Skin of body (tissue), 2 donors: ENCODE measurements around the gene ULK1. TPM values are rescaled to one million over a fixed set of nuclear protein-coding genes. Genes with fewer than 3 reads are reported as not detected.
"Not testable (repeated sequence)": the region's sequence is repeated elsewhere in the genome, so short reads cannot be mapped to it uniquely, and the experiment has no call there.

Source experiments
- DNase-seq: peaks from one replicate; lab custom pipeline; 2025; lab: John Stamatoyannopoulos, UW
- total RNA-seq: library from RNA; depleted of rRNA; stranded (reverse); fragments of >200 nt; gene quantifications from one replicate; pipeline ENCODE4 v1.2.3, GENCODE V29; 2014

The ULK1 gene
- total RNA-seq, 1 donor from 2014 or later, result 12.3 TPM

DNA sequence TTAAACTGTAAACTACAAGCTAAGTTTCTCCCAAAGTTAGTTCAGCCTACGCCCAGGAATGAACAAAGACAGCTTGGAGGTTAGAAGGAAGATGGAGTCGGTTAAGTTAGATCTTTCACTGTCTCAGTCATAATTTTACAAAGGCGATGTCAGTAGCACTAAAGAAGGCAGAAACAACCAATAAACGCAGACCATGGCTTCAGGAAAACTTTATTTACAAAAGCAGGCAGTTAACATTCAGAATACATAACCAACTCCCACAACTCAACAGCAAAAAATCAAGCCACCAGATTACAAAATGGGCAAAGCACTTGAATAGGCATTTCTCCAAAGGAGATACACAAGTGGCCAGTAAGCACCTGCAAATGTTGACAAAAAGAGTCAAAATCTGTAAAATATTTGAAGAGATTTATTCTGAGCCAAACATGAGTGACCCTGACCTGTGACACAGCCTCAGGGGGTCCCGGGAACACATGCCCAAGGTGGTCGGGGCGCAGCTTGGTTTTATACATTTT lies 8.8 kb upstream of the ULK1 start:
- no peak for DNase-seq

DNA sequence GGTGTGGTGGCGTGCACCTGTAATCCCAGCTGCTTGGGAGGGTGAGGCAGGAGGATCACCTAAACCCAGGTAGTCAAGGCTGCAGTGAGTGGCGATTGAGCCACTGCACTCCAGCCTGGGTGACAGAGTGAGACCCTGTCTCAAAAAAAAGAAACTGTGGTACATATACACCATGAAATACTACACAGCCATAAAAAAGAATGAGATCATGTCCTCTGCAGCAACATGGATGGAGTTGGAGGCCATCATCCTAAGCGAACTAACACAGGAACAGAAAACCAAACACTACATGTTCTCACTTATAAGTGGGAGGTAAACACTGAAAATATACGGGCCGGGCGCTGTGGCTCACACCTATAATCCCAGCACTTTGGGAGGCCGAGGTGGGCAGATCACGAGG lies 2.7 kb upstream of the ULK1 start:
- DNase-seq, result not testable (repeated sequence)

DNA sequence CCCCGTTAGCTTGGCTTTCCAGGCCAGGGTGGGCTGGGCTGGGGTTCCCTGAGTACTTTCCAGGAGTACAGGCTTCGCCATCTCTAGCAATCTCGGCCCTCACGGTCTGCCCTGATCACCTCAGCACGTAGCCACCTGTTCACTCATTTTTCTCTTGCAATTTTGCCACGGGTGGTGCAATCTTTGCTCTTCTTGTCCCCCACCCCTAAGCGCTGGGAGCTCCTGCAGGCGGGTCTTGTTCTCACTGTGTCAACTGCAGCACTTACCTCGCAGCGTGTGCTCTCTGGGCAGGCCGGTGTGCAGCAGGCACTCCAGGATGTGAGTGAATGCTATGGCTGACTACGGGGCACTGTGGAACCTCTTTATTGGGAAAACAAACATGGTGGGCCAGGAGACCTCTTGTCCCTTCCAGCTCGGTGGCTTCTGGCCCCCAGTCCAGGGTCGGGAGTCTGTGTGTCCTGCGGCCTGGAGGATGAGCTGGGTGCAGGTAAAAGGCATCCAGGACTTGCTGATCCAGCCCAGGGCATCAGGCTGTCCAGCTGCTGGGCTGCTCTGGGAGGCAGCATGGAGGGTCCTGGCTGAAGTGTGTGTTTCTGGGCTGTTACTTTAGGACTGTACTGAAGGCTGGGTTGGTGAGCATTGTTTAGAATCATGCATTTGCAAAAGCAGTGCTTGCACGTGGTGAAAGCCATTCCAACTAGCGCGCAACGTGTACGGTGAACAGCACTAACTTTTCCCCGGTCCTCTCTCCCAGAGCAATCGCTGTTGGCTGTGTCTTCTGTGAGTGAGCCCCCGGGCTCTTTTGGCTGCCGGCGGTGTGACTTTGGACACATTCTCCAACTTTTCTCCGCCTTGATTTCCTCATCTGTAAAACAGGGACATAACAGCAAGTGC lies 1.5 kb upstream of the ULK1 start:
- DNase-seq, result no peak

DNA sequence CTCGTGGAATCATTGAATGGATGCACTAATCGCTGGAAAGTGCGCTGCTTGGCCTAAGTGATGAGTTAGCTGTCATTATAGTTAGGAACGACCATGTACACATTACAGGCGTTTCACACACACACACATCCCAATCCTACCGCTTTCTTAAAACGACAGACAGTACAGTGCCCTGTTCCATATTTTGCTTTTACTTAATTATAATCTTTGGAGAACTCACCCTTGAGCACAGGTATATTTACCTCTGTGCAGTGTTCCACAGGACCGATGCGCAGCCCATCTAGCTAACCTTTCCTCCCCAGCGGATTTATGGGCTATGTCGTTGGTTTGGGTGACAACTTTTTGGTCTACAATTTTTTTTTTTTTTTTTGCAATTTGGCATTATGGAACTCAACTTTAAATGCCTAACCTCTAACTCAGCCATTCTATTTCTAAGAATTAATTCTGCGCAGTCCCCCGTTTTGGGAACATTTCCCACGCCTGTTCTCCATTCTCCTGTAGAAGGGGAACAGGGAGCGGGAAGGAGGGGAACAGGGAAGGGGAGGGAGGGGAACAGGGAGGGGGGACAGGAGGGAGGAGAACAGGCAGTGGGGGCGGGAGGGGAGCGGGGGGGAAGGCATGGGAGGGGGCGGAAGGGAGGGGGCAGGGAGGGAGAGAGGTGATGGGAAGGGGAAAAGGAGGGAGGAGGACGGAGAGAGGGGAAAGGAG lies 663 bp upstream of the ULK1 start:
- DNase-seq, result no peak

DNA sequence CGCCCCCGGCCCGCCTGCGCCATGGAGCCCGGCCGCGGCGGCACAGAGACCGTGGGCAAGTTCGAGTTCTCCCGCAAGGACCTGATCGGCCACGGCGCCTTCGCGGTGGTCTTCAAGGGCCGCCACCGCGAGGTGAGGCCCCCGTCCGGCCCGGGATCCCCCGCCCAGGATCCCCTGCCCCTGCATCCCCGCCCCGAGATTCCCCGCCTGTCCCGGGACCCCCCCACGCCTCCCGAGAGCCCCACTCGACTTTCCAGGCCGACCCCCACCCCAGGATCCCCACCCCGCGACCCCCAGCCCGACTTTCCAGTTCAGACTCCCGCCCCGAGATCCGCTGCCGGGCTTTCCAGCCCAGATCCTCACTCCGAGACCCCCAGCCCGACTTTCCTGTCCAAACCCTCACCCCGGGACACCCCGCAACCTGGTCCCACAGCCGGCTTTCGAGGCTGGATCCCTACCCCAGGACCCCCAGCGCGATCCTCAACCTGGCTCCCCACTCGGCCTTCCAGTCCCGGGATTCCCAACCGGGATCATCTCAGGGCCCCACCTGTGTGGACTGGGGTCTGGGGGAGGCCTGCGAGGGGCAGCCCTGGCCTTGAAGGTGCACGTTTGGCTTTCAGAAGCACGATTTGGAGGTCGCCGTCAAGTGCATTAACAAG lies 688 bp downstream of the ULK1 start:
- no peak for DNase-seq

DNA sequence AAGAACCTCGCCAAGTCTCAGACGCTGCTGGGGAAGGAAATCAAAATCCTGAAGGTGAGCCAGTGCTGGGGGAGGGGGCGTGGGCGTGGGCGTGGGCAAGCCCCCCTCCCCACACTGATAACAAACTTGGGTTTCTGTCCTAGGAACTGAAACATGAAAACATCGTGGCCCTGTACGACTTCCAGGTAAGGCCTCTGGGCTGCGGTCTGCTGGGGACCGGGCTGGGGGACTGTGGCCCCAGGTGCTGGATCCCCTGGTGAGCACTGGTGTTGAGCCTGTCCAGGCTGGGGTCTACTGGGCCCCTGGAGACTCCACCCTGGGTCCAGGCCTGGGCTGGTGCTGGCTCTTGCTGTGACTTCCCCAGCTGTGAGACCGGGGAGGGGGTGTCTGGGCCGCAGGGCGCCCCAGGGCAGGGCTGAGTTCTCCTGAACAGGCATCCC lies 1.2 kb downstream of the ULK1 start:
- no peak for DNase-seq

DNA sequence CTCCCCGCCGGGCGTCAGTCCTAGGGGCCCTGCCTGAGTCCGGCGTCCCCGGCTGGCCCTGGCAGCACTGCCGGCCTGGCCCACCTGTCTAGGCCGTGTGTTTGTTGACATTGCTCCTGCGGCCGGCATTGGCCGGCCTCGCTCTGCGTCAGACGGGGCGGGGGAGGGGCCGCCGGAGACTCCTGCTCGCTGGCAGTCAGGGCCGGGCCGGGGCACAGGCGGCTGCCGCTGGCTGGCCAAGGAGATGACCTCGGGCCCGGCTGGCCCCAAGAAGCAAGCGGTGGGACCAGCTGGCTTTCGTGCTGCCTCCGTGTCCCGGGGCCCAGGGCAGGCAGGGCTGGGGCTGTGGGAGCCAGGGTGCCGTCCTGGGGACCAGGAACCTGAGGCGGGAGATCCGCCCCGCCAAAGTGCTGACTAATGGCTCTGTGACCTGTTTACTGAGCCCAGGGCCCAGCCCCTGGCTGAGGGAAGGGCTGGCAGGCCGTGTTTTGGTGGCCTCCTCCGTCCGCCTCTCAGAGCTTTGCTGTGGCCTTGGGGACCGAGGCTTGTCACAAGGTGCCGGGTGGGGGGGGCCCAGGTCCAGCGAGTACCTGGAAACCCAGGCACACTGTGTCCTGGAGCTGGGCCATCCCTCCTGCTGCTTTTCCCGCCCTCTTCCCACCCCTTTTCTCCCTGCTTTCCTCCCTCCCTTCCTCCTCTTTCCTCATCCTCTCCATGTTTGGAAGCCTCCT lies 1.8 kb downstream of the ULK1 start:
- DNase-seq, result peak; percentile 38

DNA sequence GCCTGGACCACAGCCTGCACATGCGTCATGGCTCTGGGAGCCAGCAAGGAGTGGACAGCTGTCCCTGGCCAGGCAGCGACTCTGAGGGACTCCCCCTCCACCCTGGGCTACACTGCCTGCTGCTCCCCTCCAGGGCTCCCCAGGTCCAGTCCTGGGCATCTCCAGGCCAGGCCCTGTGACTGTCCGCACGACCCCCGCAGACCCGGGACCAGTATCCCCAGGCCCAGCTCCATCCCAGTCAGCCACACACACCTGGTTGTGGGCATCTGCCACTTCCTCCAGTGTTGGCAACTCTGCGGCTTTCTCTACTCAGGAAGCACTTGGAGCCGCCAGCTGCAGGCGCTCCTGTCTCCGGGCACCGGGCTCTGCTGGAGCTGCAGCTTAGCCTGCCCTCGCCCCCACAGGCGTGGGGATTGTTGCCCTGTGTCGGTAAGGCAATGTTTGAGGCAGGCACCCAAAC lies 2.4 kb downstream of the ULK1 start:
- DNase-seq, result no peak

DNA sequence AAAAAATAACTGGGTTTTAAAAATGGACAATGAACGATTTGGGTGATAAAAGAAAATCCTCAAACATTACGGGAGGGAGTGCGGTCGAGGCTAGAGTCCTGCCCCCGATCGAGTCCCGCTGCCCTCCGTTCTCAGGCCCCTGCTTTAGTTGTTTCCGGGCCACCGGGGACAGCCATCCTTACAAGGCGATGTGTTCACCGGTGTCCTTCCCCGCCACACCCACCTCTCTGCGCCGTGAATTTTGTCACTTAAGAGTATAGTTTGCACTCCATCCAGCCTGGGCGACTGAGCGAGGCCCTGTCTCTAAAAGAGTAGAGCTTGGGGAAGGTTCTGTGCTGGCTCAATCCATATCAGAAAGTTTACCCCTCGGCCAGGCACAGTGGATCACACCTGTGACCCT lies 2.9 kb downstream of the ULK1 start:
- no peak for DNase-seq

DNA sequence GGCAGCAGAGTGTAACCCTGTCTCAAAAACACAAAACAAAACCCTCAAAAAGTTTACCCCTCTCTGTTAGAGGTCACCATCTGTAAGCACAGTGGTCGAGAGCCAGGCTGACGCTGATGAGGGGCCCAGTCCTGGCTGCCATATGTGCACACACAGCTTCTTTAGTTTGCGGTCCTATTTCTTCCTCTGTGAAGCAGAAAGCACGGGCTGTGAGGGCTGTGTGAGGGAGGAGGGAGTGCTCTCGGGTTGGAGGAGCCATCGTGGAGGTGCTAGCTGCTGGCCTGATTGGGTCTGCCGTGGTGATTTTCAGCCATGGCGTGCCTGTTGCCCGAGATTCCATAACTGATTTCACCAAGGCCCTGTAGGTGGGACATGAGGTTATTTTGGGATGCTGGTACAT lies 3.5 kb downstream of the ULK1 start:
- peak; percentile 38 for DNase-seq

DNA sequence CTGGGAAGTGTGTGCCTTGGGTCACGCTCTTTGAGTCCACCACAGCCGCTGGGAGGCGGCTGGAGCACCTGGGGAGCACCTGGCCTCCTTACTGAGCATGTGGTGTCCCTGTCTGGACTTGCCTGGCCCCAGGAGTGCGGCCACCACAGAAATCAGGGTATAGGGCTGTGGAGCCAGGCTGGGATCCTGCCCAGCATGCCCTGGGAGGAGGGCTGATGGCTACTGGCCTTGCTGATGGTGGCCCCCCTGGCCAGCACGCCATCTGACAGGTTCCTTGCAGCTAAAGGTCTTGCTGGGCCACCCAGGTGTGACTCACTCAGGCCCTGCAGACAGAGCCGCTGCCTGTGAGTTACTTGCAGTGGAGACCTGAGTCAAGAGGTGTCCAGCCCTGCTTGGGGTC lies 6.0 kb downstream of the ULK1 start:
- no peak for DNase-seq

DNA sequence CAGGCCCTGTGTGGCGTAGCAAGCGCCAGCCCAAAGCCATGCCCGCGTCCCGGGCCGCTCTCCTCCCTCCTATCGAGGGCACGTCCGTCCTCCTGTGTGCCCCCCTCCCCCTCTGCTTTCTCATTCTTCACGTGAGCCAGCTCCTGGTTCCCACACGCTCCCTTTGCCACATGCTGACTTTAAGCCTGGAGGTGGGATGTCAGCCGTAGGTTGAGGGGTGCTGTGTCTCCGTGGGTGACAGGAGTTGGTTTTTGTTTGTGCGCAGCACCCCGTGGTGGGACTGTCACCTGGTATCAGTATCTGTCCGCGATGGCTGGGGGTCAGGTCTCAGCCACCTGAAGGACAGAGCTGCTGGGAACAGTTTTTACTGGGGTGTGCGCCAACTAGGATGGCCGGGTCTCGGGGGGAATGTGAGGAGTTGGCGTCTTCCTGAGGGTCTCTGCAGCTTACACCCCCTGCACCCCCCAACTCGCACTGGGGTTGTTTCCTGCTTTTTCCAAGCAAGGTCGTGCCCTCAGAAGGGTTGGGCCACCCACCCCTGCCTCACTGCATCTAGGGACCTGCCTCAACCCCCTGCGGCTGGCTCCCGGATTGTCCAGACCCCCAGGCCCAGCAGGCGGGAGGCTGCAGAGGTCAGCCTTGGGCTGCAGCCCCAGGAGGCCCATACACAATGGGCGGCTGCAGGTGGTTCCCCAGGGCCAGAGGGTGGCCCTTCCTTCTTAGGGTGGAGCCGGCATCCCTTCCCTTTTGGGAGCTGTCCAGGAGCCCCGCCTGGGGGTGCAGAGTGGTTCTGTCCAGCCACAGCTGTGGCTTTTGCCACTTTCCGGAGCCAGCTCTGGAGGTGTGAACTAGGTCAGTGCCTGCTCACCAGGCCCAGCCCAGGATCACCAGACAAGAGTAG lies 7.3 kb downstream of the ULK1 start:
- no peak for DNase-seq

DNA sequence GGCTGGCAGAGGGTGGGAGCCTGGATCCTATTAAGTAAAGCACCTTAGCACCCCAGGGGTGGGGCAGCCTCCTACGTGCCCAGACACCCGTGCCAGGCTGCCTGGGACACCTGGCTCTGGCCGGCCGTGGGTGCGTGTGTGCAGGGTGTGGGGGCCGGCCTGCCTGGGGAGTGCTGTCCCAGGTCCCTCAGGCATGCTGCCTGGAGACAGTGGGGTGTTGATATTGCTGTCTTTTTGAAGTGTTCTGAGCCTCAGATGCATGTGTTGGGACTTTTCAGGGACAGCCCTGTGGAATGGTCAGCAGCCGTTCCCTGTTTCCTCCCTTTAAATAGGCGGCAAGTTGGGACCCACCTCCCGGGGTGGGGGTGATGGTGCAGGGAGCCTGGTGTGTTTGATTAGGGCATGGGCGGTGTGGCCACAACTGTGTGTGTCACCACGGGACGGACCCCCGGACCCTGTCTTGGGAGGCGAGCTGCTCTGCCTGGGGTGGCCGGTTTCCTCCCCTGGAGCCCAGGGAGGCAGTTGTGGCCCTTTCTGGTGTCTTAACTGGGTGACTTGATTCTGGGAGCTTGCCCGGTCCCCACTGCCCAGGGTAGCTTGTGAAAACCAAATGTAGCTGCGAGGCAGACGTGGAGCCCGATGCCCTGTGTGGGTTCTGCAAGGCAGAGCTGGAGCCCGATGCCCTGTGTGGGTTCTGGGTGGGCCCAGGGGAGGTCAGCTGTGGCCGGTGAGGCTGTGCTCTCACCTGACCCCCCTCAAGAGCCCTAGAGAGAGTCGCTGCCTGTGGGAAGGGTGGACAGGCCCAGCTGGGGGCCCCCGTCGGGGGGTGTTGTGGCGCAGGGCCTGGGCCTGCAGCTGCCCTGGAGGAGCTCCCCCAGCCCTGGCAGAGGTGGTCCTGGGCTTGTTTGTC lies 8.2 kb downstream of the ULK1 start:
- no peak for DNase-seq

DNA sequence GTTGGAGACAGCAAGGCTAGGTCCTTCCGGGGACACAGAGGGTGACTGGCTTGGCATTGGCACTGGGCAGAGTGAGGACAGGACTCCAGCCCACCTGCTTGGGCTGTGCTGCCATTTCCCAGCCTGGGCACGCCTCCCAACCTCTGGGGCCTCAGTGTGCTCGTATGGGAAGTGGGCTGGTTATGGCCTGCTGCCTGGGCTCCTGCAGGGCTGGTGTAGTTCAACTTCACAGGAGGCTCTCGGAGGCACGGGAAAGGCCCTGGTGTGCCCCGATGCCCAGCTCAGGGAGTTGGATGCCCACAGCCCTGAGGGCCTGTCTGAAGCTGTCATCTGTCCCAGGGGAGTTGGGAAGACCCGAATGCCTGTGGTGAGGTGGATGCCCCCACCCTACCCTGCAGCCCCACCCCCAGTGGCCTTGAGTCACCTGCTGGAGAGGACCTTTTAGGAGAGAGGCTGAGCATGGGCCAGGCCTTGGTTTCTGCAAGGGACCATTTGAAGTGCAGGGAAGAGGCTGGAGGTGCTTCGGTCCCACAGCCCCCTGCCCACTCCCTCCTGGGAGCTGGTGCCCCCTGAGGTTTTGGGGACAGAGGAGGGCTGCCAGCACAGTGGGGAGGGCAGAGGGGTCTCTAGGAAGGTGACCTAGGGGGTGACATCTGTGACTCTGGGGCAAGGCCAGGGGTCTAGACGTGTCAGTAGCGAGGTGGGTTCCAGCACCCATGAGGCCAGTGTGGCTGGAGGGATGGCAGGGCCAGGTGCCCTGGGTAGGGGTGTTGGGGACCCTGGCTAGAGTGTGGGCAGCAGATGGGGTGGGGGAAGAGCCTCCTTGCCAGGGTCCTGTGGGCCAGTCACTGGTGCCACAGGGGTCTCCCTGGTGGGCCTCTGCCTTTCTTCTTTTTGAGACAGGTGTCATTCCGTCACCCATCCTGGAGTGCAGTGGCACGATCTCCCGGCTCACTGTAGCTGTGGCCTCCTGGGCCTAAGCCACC lies 9.1 kb downstream of the ULK1 start:
- no peak for DNase-seq

DNA sequence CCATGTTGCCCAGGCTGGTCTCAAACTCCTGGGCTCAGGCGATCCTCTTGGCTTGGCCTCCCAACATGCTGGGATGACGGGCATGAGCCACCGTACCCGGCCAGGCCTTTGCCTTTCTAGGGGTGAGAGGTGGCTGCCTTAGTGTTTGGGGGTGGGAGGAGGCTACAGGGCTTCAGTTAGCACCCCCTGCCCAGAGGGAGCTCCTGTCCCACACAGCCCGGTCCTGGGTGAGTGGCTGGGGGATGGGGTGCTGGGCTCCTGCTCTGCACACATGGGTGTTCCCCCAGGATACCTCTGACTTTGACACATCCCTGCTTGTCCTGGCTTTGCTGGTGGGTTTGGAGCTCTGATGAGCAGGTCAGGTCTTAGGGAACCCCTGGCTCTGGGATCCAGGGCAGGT lies 9.9 kb downstream of the ULK1 start:
- no peak for DNase-seq

DNA sequence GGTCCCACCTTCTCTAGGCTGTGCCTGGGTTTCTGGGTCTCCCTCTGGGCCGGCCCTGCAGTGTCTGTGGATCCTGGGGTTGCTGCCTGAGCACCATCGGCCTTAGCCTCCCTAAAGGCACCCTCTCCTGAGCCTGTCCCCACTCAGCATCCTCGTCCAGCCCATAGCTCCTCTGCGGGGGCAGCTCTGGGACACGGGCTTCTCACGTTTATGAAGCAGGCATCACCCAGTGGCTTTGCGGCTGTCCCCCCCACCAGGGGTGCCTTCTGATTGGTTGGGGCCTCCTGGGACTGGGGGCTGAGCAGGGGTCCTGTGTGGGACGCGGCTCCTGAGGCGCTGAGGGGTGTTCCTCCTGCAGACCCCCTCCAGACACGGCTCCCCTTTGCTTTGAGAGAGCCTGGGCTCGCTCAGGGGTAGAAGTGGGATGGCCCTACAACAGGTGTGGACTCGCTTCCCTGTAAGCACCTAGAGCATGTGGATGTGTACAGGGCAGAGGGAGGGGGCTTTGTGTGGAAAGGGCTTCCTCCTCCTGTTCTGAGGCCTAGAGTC lies 10.7 kb downstream of the ULK1 start:
- DNase-seq, result no peak

DNA sequence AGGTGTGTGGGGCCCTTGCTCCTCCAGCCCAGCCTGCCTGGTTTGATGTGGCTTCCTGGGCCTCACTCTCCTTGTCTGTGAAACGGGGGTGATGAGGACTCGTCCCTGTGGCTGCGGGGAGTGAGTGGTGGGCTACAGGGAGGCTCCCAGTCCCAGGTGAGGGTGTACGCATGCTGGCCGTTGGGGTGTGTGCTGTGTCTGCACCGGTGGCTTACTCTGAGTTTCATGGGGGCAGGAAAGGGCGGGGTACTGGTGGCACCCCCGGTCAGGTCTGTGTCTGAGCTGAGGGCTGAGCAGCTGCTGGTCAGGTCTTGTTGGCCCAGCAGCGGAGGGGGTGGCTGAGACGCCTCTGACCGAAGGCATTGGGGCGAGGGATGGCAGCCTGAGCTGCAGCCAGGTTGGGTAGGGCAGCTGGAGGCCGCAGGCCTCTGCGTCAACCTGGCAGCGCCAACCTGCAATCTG lies 11.2 kb downstream of the ULK1 start:
- DNase-seq, result no peak
